KBM-7 (cell line): ENCODE data around the gene SSX5.
"Not testable (repeated sequence)": the region's sequence is repeated elsewhere in the genome, so short reads cannot be mapped to it uniquely, and the experiment has no call there.

ENCODE experiments used
- DNase-seq: peaks from one replicate; pipeline ENCODE4 v3.0.0-alpha.2; 2015
- in situ Hi-C: fragments of 300-500 bp; cut with MboI; formaldehyde crosslinking; loops from 2 replicates; pipeline ENCODE4 v1.14.3; 2020; ENCODE audit warnings: low sequenced_read_pairs, low pct_unique_long_range_greater_than_20kb, mixed read lengths

The SSX5 gene, protein sequence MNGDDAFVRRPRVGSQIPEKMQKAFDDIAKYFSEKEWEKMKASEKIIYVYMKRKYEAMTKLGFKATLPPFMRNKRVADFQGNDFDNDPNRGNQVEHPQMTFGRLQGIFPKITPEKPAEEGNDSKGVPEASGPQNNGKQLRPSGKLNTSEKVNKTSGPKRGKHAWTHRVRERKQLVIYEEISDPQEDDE

DNA sequence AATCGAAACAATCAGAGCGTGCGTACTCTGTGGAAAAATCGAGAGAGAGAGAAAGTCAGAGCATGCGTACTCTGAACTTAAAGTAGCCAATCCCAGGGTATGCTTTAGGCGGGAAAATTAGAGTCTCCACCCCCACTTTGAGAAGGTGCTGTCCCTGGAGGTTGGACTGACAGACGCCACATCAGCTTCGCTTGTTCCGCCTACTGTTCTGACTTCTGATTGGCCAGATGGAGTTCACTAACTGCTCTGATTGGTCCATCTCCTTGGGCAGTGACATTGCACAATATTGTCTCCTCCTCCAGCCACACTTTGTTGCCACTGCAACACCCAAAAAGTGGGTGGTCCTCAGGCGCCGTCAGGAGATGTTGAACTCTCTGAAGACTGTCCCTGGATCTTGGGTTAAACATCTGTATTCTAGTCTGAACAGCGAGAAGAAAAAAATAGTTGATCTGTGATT lies at the start of gene SSX5:
Gene SSX5 (minus strand): TSS at position 51 of the 457 bp plus-strand sequence. CDS start 1,437 bp downstream, outside the sequence.
- in situ Hi-C loops, result loop anchor here (25.0 kb wide), 1 partner anchor 91 kb away; no protein-coding TSS in a partner anchor
- no peak for DNase-seq

DNA sequence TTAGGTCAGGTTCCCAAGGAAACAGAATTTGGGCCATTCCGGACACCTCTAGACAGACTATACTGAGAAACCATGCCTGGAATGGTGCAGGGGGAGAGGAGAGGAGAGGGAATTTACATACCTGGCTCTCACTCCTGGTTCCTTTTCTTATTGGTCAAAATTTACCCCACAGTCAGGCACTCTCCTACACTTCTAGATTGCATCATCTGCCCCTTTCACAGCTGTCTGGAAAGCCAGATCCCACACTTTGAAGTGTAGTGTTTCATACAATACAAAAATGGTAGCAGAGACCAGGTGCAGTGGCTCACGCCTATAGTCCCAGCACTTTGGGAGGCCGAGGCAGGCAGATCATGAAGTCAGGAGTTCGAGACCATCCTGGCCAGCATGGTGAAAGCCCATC lies 27.6 kb upstream of the SSX5 start:
- in situ Hi-C loops, result not testable (repeated sequence)

DNA sequence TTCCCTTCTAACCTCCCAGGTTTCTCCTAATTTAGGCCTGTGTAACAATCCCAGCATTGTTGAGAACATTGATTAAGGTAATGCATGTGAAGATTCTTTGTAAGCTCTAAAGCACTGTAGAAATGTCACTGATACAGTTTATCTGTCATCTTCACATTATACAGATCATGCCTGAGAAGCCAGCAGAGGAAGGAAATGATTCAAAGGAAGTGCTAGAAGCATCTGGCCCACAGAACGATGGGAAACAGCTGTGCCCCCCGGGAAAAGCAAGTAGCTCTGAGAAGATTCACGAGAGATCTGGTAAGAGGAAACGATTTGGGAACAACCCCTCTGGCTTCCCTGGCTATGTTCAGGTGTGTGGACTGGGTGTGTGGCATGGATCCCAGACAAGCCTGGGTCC lies 17.7 kb upstream of the SSX5 start:
- in situ Hi-C loops, DNase-seq: not testable (repeated sequence)

More for the DNA sequence above, 27.6 kb upstream of the SSX5 start:
- DNase-seq, result not testable (repeated sequence)

DNA sequence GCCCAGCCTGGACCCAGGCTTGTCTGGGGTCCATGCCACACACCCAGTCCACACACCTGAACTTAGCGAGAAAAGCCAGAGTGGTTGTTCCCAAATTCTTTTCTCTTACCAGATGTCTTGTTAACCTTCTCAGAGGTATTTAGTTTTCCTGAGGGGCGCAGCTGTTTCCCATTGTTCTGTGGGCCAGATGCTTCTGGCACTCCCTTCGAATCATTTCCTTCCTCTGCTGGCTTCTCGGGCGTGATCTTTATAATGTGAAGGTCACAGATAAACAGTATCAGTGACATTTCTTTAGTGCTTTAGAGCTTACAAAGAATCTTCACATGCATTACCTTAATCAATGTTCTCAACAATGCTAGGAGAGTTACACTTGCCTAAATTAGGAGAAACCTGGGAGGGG lies 6.6 kb downstream of the SSX5 start:
- in situ Hi-C loops, result loop anchor here (25.0 kb wide), 1 partner anchor 97 kb away; no protein-coding TSS in a partner anchor
- peak; percentile 3 for DNase-seq

DNA sequence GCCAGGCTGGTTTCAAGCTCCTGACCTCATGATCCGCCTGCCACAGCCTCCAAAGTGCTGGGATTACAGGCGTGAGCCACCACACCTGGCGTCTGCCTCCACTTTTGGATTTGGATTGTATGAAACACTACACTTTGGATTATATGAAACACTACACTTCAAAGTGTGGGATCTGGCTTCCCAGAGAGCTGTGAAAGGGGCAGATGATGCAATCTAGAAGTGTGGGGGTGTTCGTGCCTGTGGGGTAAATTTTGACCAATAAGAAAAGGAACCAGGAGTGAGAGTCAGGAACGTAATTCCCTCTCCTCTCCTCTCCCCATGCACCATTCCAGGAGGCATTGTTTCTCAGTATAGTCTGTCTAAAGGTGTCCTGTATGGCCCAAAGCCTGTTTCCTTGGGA lies 14.7 kb downstream of the SSX5 start:
- DNase-seq, result not testable (repeated sequence)
- in situ Hi-C loops, result loop anchor here (25.0 kb wide), 1 partner anchor 105 kb away; no protein-coding TSS in a partner anchor

DNA sequence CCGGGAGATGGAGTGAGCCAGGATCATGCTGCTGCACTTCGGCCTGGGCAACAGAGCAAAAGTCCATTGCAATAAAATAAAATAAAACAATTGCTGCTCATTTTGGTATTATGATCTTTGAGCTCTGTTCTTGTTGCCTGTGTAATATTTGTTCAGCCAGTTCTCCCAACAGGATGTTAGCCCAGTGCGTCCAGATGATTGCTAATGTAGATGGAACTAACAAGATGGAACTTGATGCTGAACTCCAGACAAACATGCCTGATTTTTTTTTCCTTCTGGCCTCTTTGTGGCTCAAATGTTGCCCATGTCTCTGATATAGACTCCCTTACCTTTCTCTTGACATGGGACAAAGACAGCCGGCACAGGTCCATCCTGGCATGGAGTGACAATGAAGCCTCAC lies 15.8 kb downstream of the SSX5 start:
- no peak for DNase-seq
- in situ Hi-C loops, result loop anchor here (25.0 kb wide), 1 partner anchor 106 kb away; no protein-coding TSS in a partner anchor

DNA sequence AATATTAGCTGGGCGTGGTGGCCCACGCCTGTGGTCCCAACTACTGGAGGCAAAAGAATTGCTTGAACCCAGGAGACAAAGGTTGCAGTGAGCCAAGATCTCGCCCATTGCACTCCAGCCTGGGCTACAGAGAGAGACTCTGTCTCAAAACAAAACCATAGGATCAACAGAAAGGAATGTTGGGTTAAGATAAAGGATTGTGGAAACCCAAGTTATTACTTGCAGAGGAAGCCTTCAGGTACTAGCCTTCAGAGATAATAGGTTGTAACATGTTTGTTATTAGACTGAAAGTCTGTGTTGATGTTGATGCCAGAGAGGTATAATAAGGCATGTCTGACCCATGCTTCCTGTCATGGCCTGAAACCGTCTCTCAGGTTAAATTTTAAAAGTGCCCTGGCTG lies 16.9 kb downstream of the SSX5 start:
- no peak for DNase-seq
- in situ Hi-C loops, result loop anchor here (25.0 kb wide), 1 partner anchor 108 kb away; no protein-coding TSS in a partner anchor

DNA sequence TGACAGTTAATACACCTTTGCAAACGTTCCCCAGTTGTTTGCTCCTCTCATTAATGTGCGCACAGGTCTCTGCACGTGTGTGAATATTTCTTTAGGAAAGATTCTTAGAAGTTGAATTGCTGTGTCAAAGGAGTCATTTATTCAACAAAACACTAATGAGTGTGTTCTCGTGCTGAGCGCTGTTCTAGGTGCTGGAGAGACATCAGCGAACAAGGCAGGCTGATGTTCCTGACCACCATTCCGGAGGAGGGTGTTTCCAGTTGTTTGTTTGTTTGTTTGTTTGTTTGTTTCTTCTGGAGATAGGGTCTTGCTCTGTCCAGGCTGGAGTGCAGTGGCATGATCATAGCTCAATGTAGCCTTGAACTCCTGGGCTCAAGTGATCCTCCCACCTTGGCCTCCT lies 30.3 kb downstream of the SSX5 start:
- in situ Hi-C loops, DNase-seq: not testable (repeated sequence)

DNA sequence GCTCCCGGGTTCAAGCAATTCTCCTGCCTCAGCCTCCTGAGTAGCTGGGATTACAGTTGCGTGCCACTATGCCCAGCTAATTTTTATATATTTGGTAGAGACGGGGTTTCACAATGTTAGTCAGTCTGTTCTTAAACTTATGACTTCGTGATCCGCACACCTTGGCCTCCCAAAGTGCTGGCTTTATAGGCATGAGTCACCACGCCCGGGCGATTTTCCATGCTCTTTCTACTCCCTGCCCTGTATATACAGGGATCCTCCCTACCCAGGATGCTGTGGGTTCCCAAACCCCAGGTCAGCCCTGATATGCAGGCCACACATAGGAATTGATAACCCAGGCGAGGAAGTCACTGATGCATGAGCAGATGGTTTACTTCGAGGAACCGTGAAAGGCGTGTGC lies 31.4 kb downstream of the SSX5 start:
- in situ Hi-C loops, result no loop called here
- DNase-seq, result no peak

DNA sequence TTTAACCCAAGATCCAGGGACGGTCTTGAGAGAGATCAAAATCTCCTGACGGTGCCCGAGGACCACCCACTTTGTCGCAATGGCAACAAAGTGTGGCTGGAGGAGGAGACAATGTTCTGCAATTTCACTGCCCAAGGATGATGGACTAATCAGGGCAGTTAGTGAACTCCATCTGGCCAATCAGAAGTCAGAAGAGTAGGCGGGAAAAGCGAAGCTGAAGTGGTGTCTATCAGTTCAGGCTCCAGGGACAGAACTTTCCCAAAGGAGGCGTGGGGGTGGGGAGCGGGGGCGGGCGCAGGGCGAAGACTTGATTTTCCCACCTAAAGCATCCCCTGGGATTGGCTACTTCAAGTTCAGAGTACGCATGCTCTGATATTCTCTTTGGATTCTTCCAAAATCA lies 40.6 kb downstream of the SSX5 start:
- in situ Hi-C loops, result no loop called here
- DNase-seq, result no peak

DNA sequence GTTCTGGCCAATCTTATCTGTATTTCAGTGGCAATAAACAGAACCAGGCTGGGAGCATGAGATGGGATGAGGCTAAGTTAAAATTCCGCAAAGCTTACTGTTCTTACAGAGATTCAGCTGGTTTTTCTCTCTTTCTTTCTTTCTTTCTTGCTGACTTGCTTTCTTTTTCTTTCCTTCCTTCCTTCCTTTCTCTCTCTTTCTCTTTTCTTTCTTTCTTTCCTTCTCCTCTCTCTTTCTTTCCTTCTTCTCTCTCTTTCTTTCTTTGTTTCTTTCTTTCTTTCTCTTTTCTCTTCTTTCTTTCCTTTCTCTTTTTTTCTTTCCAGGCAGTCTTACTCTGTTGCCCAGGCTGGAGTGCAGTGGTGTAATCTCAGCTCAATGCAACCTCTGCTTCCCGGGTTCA lies 41.8 kb downstream of the SSX5 start:
- in situ Hi-C loops, result no loop called here
- no peak for DNase-seq

DNA sequence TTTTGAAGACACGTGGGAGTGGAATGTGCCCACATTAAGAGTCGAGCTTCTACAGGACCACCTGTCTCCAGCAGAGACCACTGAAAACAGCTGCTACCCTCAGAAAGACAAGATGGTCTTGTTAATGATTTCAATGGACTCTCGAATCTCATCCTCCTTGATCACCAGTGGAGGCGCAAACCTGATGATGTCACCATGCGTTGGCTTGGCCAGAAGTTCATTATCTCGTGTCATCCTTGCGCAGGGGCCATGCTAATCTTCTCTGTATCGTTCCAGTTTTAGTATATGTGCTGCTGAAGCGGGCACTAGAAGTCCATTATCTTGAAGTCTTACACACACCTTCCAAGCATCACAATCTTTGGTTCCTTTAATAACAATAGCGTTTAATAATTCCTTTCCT lies 42.8 kb downstream of the SSX5 start:
- in situ Hi-C loops, result no loop called here

DNA sequence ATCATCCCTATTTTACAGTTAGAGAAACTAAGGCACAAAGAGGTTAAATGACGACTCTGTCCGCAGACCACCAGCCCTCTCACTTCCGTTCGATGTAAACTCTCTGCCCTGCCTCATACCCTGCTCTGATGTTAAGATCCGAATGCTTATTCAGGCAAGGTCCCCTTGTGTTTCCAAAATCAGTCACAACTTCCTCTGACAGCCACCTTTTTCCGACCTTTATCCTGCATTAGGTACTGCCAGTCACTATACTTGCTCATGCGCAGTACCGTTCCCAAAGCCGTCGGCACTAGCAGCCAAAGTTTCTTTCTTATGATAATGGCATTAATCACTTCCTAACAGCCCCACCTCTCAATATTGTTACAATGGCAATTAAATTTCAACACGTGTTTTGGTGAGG lies 53.9 kb downstream of the SSX5 start:
- in situ Hi-C loops, result not testable (repeated sequence)

More for the DNA sequence above, 42.8 kb downstream of the SSX5 start:
- DNase-seq, result no peak

DNA sequence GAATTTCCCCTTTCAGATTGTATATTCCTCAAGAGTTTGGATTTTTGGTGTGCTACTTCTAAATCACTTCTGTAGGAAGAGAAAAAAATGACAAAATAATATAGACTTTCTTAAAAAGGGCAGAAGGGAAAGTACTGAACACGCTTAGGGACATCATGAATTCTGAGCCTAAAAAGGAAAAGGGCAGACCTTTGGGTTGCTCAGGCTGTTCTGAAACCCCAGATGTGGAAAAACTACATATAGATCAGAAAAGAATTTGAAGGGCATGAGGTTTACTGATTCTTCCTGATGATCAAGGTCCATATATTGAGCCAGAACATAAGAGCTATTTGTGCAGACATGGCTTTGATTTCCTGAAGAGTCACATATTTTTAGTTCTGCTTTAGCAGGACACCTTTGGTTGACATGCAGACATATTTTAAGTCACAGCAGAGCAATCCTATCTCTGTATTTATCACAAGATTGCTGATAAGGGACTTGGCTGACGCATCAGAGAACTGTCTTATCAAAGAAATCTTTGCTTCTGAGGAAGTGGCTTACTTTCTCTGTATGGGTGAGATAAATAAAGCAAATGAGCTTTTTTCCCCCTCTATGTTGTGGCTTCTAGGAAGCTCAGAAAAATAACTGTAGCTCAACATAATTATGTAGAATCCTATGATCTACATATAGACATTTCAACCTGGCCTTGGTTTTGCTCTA lies 54.6 kb downstream of the SSX5 start:
- in situ Hi-C loops, DNase-seq: not testable (repeated sequence)

More for the DNA sequence above, 53.9 kb downstream of the SSX5 start:
- not testable (repeated sequence) for DNase-seq

DNA sequence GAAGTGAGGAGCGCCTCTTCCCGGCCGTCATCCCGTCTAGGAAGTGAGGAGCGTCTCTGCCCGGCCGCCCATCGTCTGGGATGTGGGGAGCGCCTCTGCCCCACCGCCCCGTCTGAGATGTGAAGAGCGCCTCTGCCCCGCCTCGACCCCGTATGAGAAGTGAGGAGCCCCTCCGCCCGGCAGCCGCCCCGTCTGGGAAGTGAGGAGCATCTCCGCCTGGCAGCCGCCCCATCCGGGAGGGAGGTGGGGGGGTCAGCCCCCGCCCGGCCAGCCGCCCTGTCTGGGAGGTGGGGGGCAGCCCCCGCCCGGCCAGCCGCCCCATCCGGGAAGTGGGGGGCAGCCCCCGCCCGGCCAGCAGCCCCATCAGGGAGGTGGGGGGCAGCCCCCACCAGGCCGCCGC lies 57.5 kb downstream of the SSX5 start:
- in situ Hi-C loops, DNase-seq: not testable (repeated sequence)
